HCT116 (cell line): ENCODE data around the gene CORO7. TPM values are rescaled to one million over a fixed set of nuclear protein-coding genes. Genes with fewer than 3 reads are reported as not detected.

Experiments
- ATAC-seq: fragments of 200-7000 bp; cut with Tn5 transposase; 2 replicates; pipeline ENCODE4 v1.9.1; 2020; ENCODE audit warnings: mild to moderate bottlenecking, moderate library complexity
- BruUV-seq: library from RNA; stranded (reverse); fragments of 400-500 nt; replicated peaks from 2 replicates; lab custom pipeline; 2021; lab: Mats Ljungman, UMichigan
- CTCF ChIA-PET: fragments of 300-600 bp; sonication (Branson Sonifier 250); formaldehyde crosslinking; loops from one replicate; lab custom pipeline; 2021; ENCODE audit warnings: antibody characterized with exemption; lab: Charles Lee
- POLR2A ChIA-PET: fragments of 300-600, 350-600 bp; sonication (Branson Sonifier 250); formaldehyde crosslinking; loops from one replicate; lab custom pipeline; 2021; ENCODE audit warnings: antibody characterized with exemption; lab: Charles Lee
- RAD21 ChIA-PET, 2 experiments: fragments of 300-600 bp; sonication (Branson Sonifier 250); formaldehyde crosslinking; loops; one replicate each; lab custom pipeline; 2023; ENCODE audit warnings: low total read pairs in 2 of 2; ENCODE audit not compliant: uncharacterized antibody in 2 of 2, unreplicated experiment in 2 of 2, low non-redundant PET in 1 of 2; lab: Charles Lee
- DNase-seq: peaks from one replicate; pipeline ENCODE4 v3.0.0-alpha.2; 2010; ENCODE audit warnings: low read depth, low spot score
- H2AFZ ChIP-seq: fragments of 200-600 bp; shearing (Covaris generic), sonication (generic); 2 replicates; pipeline ENCODE4 v1.6.1; 2017; ENCODE audit warnings: low read depth, mixed run types, mixed read lengths, antibody characterized with exemption, low read length; ENCODE audit not compliant: poor library complexity, severe bottlenecking
- H3K27ac ChIP-seq: 2 replicates; pipeline ENCODE4 v1.5.1; 2012; ENCODE audit warnings: low read depth, low read length
- H3K27me3 ChIP-seq: fragments of 200-600 bp; sonication (generic); 2 replicates; pipeline ENCODE4 v1.6.1; 2016; ENCODE audit warnings: mixed run types, low read length, mixed read lengths; ENCODE audit not compliant: insufficient read depth
- H3K36me3 ChIP-seq, 2 experiments: fragments of 200-500 bp in 1 of 2; fragments of 200-600 bp in 1 of 2; sonication (Bioruptor generic) in 1 of 2; sonication (generic) in 1 of 2; 2 replicates each; pipeline versions ENCODE4 v1.5.1 to v1.6.1; 2014 to 2016; ENCODE audit warnings: low read length in 2 of 2, inconsistent platforms in 1 of 2, mixed read lengths in 1 of 2, mixed run types in 1 of 2; ENCODE audit not compliant: insufficient read depth in 2 of 2, control insufficient read depth in 1 of 2
- H3K4me1 ChIP-seq, 2 experiments: fragments of 200-600 bp in 1 of 2; sonication (generic) in 1 of 2; 2 replicates each; pipeline versions ENCODE4 v1.5.1 to v1.6.1; 2012 to 2017; ENCODE audit warnings: low read length in 2 of 2, inconsistent platforms in 1 of 2, mild to moderate bottlenecking in 1 of 2, mixed read lengths in 1 of 2, mixed run types in 1 of 2, moderate library complexity in 1 of 2; ENCODE audit not compliant: insufficient read depth in 2 of 2, control insufficient read depth in 1 of 2
- H3K4me2 ChIP-seq: fragments of 200-600 bp; sonication (generic); 2 replicates; pipeline ENCODE4 v1.6.1; 2017; ENCODE audit warnings: mixed run types, low read length, mixed read lengths
- H3K4me3 ChIP-seq, 2 experiments: fragments of 200-600 bp in 1 of 2; sonication (generic) in 1 of 2; replicated peaks in 1 of 2; 2 replicates each; pipeline ENCODE4 v1.5.1; 2011 to 2016; ENCODE audit warnings: low read length in 2 of 2, control low read depth in 1 of 2, low read depth in 1 of 2, mild to moderate bottlenecking in 1 of 2, mixed read lengths in 1 of 2, mixed run types in 1 of 2
- H3K79me2 ChIP-seq: fragments of 200-600 bp; sonication (generic); 2 replicates; pipeline ENCODE4 v1.6.1; 2017; ENCODE audit warnings: mild to moderate bottlenecking, mixed run types, low read length, moderate library complexity, mixed read lengths; ENCODE audit not compliant: insufficient read depth
- H3K9ac ChIP-seq: fragments of 200-600 bp; sonication (generic); 2 replicates; pipeline ENCODE4 v1.6.1; 2016; ENCODE audit warnings: low read length, mixed read lengths
- H3K9me2 ChIP-seq: fragments of 200-600 bp; sonication (generic), shearing (Covaris generic); 2 replicates; pipeline ENCODE4 v1.6.1; 2017; ENCODE audit warnings: mixed run types, mild to moderate bottlenecking, moderate library complexity; ENCODE audit not compliant: insufficient read depth
- H3K9me3 ChIP-seq, 2 experiments: fragments of 200-500 bp in 1 of 2; fragments of 200-600 bp in 1 of 2; sonication (Bioruptor generic) in 1 of 2; sonication (generic) in 1 of 2; 2 replicates each; pipeline ENCODE4 v1.6.1; 2014 to 2017; ENCODE audit warnings: low read length in 2 of 2, mixed read lengths in 2 of 2, inconsistent platforms in 1 of 2, low read depth in 1 of 2, mild to moderate bottlenecking in 1 of 2, mixed run types in 1 of 2, moderate library complexity in 1 of 2; ENCODE audit not compliant: control insufficient read depth in 1 of 2, insufficient read depth in 1 of 2
- H4K20me1 ChIP-seq: fragments of 200-600 bp; sonication (generic), shearing (Covaris generic); 2 replicates; pipeline ENCODE4 v1.6.1; 2017; ENCODE audit warnings: mixed run types, mild to moderate bottlenecking, moderate library complexity; ENCODE audit not compliant: insufficient read depth
- ATF3 ChIP-seq: IDR thresholded peaks from 2 replicates; pipeline ENCODE4 v1.6.1; 2012
- CEBPB ChIP-seq: IDR thresholded peaks from 2 replicates; pipeline ENCODE4 v1.6.1; 2012; ENCODE audit warnings: low read depth
- CTCF ChIP-seq, 3 experiments: fragments of 200-600 bp in 1 of 3; sonication (generic) in 1 of 3; IDR thresholded peaks in 2 of 3; conservative IDR thresholded peaks in 1 of 3; 2 replicates each; pipeline ENCODE4 v1.5.1; 2012 to 2017; ENCODE audit warnings: low read depth in 2 of 3, low read length in 2 of 3, antibody characterized with exemption in 1 of 3, borderline replicate concordance in 1 of 3, control low read depth in 1 of 3, mild to moderate bottlenecking in 1 of 3, mixed read lengths in 1 of 3, mixed run types in 1 of 3, moderate library complexity in 1 of 3; ENCODE audit not compliant: insufficient read depth in 1 of 3
- EGR1 ChIP-seq: IDR thresholded peaks from 2 replicates; pipeline ENCODE4 v1.6.1; 2012; ENCODE audit warnings: low read depth
- ELF1 ChIP-seq: IDR thresholded peaks from 2 replicates; pipeline ENCODE4 v1.6.1; 2012; ENCODE audit warnings: low read depth, borderline replicate concordance
- EZH2 ChIP-seq: fragments of 200-600 bp; sonication (generic); IDR thresholded peaks from 2 replicates; pipeline ENCODE4 v1.6.1; 2017; ENCODE audit warnings: antibody characterized with exemption, mixed run types
- EZH2phosphoT487 ChIP-seq: fragments of 200-600 bp; IDR thresholded peaks from 2 replicates; pipeline ENCODE4 v1.6.1; 2018; ENCODE audit warnings: antibody characterized with exemption, borderline replicate concordance
- FOSL1 ChIP-seq: IDR thresholded peaks from 2 replicates; pipeline ENCODE4 v1.6.1; 2012; ENCODE audit warnings: low read depth
- POLR2A ChIP-seq: IDR thresholded peaks from 2 replicates; pipeline ENCODE4 v1.7.0; 2011; ENCODE audit warnings: borderline replicate concordance; ENCODE audit not compliant: insufficient read depth, insufficient read length; ENCODE audit errors: extremely low read depth
- RAD21 ChIP-seq: IDR thresholded peaks from 2 replicates; pipeline ENCODE4 v1.6.1; 2012; ENCODE audit warnings: low read depth, mild to moderate bottlenecking
- REST ChIP-seq: IDR thresholded peaks from 2 replicates; pipeline ENCODE4 v1.6.1; 2012; ENCODE audit warnings: low read depth
- SIN3A ChIP-seq: IDR thresholded peaks from 2 replicates; pipeline ENCODE4 v1.6.1; 2012; ENCODE audit warnings: low read depth
- SP1 ChIP-seq: IDR thresholded peaks from 2 replicates; pipeline ENCODE4 v1.6.1; 2012; ENCODE audit warnings: low read depth
- YY1 ChIP-seq: IDR thresholded peaks from 2 replicates; pipeline ENCODE4 v1.6.1; 2011; ENCODE audit warnings: low read length, low read depth, moderate library complexity, mild to moderate bottlenecking; ENCODE audit not compliant: insufficient replicate concordance; ENCODE audit errors: extremely low read depth
- ZBTB33 ChIP-seq: IDR thresholded peaks from 2 replicates; pipeline ENCODE4 v1.6.1; 2011; ENCODE audit warnings: mild to moderate bottlenecking, low read length, moderate library complexity; ENCODE audit not compliant: insufficient replicate concordance; ENCODE audit errors: extremely low read depth
- ZNF274 ChIP-seq: fragments of 200-500 bp; sonication (Bioruptor generic); IDR thresholded peaks from 2 replicates; pipeline ENCODE4 v1.6.1; 2014; ENCODE audit warnings: mild to moderate bottlenecking, low read depth, low read length, inconsistent platforms
- intact Hi-C: fragments of 100-400 bp; cut with micrococcal nuclease; formaldehyde crosslinking; loops from 2 replicates; pipeline ENCODE4 v1.10.0; 2022
- total RNA-seq: library from RNA; stranded (reverse); gene quantifications from one replicate; pipeline ENCODE4 v1.2.1, GENCODE V29; 2021; ENCODE audit not compliant: unreplicated experiment

CORO7 gene
- total RNA-seq, 1 experiment from 2014 or later: 21.3 TPM

GRCh38 chr16:4401094-4401501, 15.3 kb downstream of the CORO7 start (continued):
- TF ChIP-seq ZBTB33 (no peak), YY1 (no peak)

GRCh38 chr16:4399001-4399730, 17.2 kb downstream of the CORO7 start:
- Histone ChIP-seq H3K36me3 (no peaks in the 10 kb centered on the region), H3K27me3 (no peaks in the 10 kb centered on the region), H3K79me2 (no peaks in the 10 kb centered on the region), H4K20me1 (no peaks in the 10 kb centered on the region), H3K4me1 (peaks cover 10 to 12% of the 10 kb centered on the region in 2 experiments; a peak in 3 of 4 replicates), H3K9me2 (no peaks in the 10 kb centered on the region), H3K9ac (no peak overlapping the region), H3K27ac (no peak overlapping the region), H2AFZ (no peak overlapping the region), H3K4me3 (no peak overlapping the region), H3K4me2 (no peak overlapping the region), H3K9me3 (no peaks in the 10 kb centered on the region)
- RAD21 ChIA-PET: no interaction called here
- intact Hi-C loops: no loop called here
- POLR2A ChIA-PET: no interaction called here
- BruUV-seq: no TSS peak
- DNase-seq (no peak), ATAC-seq (no peak)
- CTCF ChIA-PET: interaction anchor here (0.8 kb wide), 1 partner anchor 145 kb away, joined by 4 read pairs; no protein-coding TSS in a partner anchor
- TF ChIP-seq ATF3 (no peak), RAD21 (no peak), EGR1 (no peak), YY1 (no peak), EZH2phosphoT487 (no peak), CTCF (IDR thresholded peaks at IDR 0.05 in 2 of 3, conservative IDR thresholded peaks at IDR 0.05 in 1 of 3; ENCODE audit: borderline replicate concordance in 1 of 3, insufficient read depth in 1 of 3, low read depth in 2 of 3, low read length in 2 of 3) (no peak), REST (no peak), ZNF274 (no peak), SP1 (no peak), POLR2A (no peak), ELF1 (no peak), EZH2 (no peak), SIN3A (no peak), FOSL1 (no peak), CEBPB (no peak)
